NCI-H2171 (cell line): ENCODE data around the gene TTLL13.

Experiments used
- DNase-seq: peaks from one replicate; lab custom pipeline; 2025; lab: John Stamatoyannopoulos, UW

The TTLL13 gene

DNA sequence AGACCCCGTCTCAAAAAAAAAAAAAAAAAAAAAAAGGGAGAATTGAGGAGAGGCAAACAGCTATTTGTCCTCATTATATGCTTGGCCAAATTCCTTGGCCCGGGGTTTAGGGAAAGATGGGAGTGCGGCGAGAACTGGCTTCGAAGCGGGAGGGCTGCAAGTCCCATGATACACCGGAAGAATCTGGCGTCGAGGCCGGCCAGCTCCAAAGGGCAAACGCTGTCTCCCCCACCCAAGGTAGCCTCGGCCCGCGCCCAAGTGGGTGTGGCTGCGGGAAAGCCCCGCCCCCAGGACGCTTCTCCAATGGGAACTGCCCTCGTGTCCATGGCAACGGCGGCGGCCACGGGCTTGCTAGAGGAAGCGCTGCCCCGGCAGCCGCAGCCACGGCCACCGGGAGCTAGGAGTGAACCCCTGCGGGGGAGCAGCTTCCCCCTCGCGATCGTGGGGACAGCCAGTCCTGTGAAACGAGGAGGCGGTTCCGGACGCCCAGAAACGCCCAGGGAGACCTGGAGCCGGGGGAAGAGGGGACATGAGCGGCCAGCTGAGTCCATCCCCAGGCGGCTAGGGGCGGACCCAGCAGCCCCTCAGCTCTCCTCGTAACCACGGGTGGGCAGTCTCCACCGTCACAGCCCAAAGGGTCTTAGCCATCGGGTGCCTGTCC is at the start of gene TTLL13:
TTLL13 (plus strand) TSS at position 354 of the 661 bp plus-strand sequence. CDS start 1,075 bp downstream, outside the sequence.
- DNase-seq, result peak; percentile 82

GRCh38 chr15:90200534-90201129 is 48.7 kb upstream of the TTLL13 start:
- no peak for DNase-seq

DNA sequence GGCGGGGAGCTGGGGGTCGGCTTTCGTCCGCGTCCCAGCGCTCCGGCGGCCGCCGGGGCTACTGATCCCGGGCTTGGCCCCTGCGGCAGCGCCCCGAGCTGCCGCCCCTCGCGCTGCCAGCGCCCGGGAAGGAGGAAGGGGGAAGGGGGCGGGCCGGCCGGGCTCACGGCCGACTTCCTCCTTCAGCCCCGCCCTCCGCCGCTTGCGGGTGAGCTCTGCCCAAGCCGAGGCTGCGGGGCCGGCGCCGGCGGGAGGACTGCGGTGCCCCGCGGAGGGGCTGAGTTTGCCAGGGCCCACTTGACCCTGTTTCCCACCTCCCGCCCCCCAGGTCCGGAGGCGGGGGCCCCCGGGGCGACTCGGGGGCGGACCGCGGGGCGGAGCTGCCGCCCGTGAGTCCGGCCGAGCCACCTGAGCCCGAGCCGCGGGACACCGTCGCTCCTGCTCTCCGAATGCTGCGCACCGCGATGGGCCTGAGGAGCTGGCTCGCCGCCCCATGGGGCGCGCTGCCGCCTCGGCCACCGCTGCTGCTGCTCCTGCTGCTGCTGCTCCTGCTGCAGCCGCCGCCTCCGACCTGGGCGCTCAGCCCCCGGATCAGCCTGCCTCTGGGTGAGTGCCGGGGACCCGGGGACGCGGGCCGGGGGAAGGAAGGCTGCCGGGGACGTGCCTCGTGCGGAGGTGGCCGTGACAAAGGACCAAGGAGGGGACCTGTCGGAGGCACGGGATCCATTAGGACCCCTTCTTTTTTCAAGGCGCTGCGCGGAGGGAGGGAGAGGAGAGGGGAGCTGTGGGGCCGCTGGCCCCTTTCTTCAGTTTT is 48.0 kb upstream of the TTLL13 start, which contains the start of gene SEMA4B:
SEMA4B (plus strand) TSS at position 201 of the 814 bp plus-strand sequence; CDS start at position 450, 249 bp downstream.
- DNase-seq, result peak; percentile 62

- DNase-seq, result no peak
Observed at GRCh38 chr15:90201944-90202375, 47.4 kb upstream of the TTLL13 start.

- DNase-seq, result no peak
Observed at GRCh38 chr15:90202929-90203328, 46.4 kb upstream of the TTLL13 start.

DNA sequence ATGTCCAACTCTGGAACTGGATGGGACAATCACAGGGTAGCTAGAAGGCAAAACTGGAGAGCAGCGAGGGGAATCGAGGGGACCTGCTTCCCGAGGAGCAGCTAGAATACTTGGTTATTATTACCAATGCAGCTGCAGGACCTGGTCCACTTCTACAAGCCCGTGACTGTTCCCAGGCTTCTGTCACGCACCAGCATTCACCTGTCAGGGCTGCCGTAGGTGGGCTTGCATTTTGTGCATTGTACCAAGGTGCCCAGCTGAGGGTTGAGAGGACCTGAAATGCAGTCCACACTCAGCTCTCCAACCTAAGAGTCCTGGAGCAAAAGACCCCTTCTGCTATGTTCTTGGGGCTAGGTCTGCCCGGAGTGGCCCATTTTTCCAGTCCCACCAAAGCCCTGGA is 45.9 kb upstream of the TTLL13 start:
- DNase-seq, result no peak

GRCh38 chr15:90203922-90204321 is 45.4 kb upstream of the TTLL13 start:
- no peak for DNase-seq

- no peak for DNase-seq
Observed at GRCh38 chr15:90205050-90205848, 44.1 kb upstream of the TTLL13 start.

GRCh38 chr15:90205886-90206285 is 43.5 kb upstream of the TTLL13 start:
- DNase-seq, result no peak

DNA sequence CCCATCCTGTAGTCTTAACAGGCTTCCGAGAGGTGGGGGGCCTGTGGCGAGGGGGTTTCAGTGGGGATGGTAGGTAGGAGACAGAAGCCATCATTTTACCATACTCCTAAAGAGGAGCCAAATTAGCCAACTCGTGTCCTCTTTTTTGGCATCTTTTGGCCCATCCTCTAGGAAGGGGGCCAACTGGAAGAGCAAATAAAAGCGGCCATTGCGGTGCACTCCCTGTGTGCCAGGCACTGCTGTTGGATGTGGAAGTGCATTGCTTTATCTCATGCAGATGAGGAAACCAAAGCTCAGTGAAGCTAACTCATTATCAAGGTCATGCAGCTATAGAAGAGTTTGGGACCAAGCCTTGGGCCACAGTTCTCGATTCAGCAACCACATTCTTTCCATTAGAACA is 42.1 kb upstream of the TTLL13 start:
- no peak for DNase-seq

DNA sequence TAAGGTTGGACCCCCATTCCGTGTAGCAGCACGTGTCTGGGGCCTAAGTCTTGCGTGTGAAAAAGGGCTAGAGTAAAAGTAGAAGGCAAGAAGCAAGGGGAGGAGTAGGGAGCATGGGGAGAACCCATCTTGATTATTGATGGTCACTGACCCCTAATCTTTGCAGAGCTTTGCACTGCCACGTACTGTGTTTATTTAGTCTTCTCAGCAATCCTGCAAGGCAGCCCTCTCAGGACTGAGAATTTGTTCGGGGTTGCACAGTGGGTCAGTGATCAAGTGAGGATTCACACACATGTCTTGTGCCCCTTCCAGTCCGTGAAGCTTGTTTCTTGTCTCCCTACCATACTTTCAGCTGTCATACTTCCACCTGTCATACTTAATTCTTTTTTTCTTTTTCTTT is 41.0 kb upstream of the TTLL13 start:
- DNase-seq, result no peak

DNA sequence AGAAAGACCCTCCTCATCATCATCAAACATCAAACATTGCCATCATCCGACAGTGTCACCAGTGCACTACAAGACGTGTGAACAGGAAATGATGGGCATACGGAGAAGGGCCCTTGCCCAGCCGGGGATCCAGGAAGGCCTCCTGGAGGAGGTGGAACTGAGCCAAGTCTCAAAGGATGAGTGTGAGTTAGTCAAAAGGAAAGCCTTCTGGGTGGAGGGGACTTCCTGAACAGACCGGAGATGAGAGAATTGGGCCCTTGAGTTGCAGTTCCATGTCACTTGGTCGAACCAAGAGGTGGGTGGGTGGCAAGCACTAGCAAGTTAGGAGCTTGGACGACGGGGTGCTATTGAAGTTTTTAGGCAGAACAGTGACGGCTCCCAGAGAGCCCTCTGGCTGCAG is 39.8 kb upstream of the TTLL13 start:
- DNase-seq, result no peak

GRCh38 chr15:90210593-90210992 is 38.8 kb upstream of the TTLL13 start:
- DNase-seq, result no peak

- DNase-seq, result no peak
Observed at GRCh38 chr15:90211009-90211408, 38.3 kb upstream of the TTLL13 start.

- DNase-seq, result no peak
Observed at GRCh38 chr15:90211440-90212143, 37.8 kb upstream of the TTLL13 start.

GRCh38 chr15:90212221-90213098 is 36.9 kb upstream of the TTLL13 start:
- DNase-seq, result no peak

GRCh38 chr15:90213122-90213817 is 36.1 kb upstream of the TTLL13 start:
- no peak for DNase-seq

GRCh38 chr15:90213818-90214204 is 35.5 kb upstream of the TTLL13 start:
- no peak for DNase-seq

- no peak for DNase-seq
Observed at GRCh38 chr15:90214553-90215196, 34.7 kb upstream of the TTLL13 start.
